ENCODE results near the gene EPB41L1.
A peak's percentile ranks its signal among the peaks of the same experiment; 100 is the strongest.

EPB41L1 gene

GRCh38 chr20:36199345-36200257, 45.1 kb downstream of the EPB41L1 start:
- peak; percentile 62 to 72 for DNase-seq

GRCh38 chr20:36200451-36200850, 45.9 kb downstream of the EPB41L1 start:
- no peak for DNase-seq

GRCh38 chr20:36201198-36201597, 46.7 kb downstream of the EPB41L1 start:
- no peak for DNase-seq

- DNase-seq: peak; percentile 62 to 76
Observed at GRCh38 chr20:36202891-36203338, 48.4 kb downstream of the EPB41L1 start.

- no peak for DNase-seq
Observed at GRCh38 chr20:36203861-36204260, 49.3 kb downstream of the EPB41L1 start.

- DNase-seq: no peak
Observed at GRCh38 chr20:36205026-36205425, 50.5 kb downstream of the EPB41L1 start.

GRCh38 chr20:36206068-36206467, 51.5 kb downstream of the EPB41L1 start:
- no peak for DNase-seq

- no peak for DNase-seq
Observed at GRCh38 chr20:36206641-36207040, 52.1 kb downstream of the EPB41L1 start.

GRCh38 chr20:36207602-36208001, 53.1 kb downstream of the EPB41L1 start:
- no peak for DNase-seq

GRCh38 chr20:36208257-36208656, 53.7 kb downstream of the EPB41L1 start:
- DNase-seq: no peak

GRCh38 chr20:36210436-36211021, 56.0 kb downstream of the EPB41L1 start:
- no peak for DNase-seq

GRCh38 chr20:36213362-36213761, 58.8 kb downstream of the EPB41L1 start:
- no peak for DNase-seq

- DNase-seq: no peak
Observed at GRCh38 chr20:36214684-36215256, 60.2 kb downstream of the EPB41L1 start.

GRCh38 chr20:36215778-36216177, 61.2 kb downstream of the EPB41L1 start:
- DNase-seq: no peak

GRCh38 chr20:36216314-36217025, 61.9 kb downstream of the EPB41L1 start:
- DNase-seq: no peak

- no peak for DNase-seq
Observed at GRCh38 chr20:36217226-36217625, 62.7 kb downstream of the EPB41L1 start.

- no peak for DNase-seq
Observed at GRCh38 chr20:36218380-36219064, 64.0 kb downstream of the EPB41L1 start.

- no peak for DNase-seq
Observed at GRCh38 chr20:36219671-36220220, 65.2 kb downstream of the EPB41L1 start.

GRCh38 chr20:36225666-36226065, 71.1 kb downstream of the EPB41L1 start:
- DNase-seq: no peak

GRCh38 chr20:36228770-36229169, 74.2 kb downstream of the EPB41L1 start:
- no peak for DNase-seq

GRCh38 chr20:36230019-36230418, 75.5 kb downstream of the EPB41L1 start:
- DNase-seq: no peak

- DNase-seq: no peak
Observed at GRCh38 chr20:36231331-36231730, 76.8 kb downstream of the EPB41L1 start.
